HG02678 (cell line): ENCODE measurements around the gene CNTD1.

ENCODE experiments used
- ATAC-seq: cut with Tn5 transposase; IDR thresholded peaks from one replicate; pipeline ENCODE4 v1.9.1; 2021; ENCODE audit warnings: mild to moderate bottlenecking, moderate library complexity; ENCODE audit not compliant: unreplicated experiment

CNTD1 gene

DNA sequence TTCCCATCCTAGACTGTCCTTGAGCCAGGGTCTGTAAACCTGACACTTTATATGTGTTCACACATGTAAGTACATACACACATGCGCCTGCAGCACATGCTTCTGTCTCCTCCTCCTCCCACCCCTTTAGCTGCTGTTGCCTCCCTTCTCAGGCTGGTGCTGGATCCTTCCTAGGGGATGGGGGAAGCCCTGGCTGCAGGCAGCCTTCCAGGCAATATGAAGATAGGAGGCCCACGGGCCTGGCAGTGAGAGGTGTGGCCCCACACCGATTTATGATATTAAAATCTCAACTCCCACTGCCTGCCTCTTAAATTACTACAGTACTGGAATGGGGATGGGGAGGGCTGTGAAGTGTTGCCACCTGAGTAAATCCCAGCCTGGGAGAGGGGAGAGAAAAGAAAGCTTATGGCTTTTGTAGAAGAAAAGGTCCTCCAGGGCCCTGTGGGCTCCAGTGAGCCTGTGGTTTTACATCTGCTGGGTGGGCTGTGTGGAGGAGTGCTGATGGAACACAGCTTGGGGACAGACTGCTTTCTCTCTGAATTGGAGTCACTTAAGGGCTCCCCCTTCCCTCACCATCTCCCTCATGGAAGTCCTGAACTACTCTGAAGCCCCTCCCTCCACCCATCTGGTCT is 19.2 kb upstream of the CNTD1 start:
- no peak for ATAC-seq

DNA sequence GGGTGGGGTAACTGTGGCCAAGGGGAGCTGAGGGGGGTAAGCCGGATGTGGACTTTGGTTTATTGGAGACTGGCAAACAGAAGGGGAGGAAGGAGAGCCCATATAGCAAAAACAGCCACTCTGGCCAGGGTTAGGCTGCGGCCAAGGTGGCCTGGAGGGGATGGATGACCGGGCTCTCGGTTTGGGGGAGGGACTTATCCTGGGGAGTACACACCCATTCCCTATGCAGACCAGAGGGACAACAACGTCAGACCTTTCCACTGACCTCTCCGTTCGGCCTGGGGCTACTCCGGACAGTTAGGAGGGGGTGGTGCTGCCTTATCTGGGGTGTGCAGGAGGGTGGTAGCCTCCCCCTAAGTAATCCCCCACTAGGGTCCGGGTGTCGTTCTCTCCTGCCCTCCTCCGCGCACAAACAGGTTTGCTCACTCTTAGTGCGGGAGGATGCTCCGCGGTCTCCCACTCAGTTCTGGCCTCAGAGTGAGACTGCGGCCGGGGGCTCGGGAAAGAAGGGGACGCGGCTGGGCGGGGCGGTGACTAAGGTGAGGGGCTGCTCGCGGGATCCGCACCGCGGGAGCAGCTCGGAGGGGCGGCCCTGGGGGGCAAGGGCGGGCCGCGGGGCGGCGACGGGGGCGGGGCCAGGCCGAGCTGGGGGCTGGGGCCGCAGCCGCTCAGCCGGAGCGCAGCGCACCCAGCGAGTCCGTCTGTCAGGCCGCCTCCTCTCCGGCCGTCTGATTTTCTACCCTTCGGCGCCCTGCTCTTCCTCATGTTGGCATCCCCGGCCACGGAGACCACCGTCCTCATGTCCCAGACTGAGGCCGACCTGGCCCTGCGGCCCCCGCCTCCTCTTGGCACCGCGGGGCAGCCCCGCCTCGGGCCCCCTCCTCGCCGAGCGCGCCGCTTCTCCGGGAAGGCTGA is 18.5 kb upstream of the CNTD1 start, which contains the start of gene WNK4:
WNK4 (plus strand) TSS at position 675 of the 915 bp plus-strand sequence; CDS start at position 764, 89 bp downstream.
- ATAC-seq, result no peak

DNA sequence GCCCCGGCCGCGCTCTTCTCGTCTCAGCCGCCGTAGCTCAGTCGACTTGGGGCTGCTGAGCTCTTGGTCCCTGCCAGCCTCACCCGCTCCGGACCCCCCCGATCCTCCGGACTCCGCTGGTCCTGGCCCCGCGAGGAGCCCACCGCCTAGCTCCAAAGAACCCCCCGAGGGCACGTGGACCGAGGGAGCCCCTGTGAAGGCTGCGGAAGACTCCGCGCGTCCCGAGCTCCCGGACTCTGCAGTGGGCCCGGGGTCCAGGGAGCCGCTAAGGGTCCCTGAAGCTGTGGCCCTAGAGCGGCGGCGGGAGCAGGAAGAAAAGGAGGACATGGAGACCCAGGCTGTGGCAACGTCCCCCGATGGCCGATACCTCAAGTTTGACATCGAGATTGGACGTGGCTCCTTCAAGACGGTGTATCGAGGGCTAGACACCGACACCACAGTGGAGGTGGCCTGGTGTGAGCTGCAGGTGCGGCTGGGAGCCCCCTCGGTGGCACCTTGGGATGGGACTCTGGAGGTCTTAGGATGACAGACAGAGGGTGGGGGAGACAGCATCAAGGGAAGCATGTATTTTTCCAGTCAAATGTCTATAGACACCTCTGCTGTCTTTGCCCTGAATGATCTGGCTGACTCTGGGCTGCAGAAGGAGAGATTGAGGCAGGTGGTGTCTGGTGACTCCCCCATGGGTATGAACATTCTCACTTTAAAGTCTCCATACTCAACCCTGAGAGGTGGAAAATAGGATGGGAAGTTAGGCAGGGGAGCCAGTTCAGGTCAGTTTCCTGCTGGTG is 17.6 kb upstream of the CNTD1 start:
- ATAC-seq, result no peak

DNA sequence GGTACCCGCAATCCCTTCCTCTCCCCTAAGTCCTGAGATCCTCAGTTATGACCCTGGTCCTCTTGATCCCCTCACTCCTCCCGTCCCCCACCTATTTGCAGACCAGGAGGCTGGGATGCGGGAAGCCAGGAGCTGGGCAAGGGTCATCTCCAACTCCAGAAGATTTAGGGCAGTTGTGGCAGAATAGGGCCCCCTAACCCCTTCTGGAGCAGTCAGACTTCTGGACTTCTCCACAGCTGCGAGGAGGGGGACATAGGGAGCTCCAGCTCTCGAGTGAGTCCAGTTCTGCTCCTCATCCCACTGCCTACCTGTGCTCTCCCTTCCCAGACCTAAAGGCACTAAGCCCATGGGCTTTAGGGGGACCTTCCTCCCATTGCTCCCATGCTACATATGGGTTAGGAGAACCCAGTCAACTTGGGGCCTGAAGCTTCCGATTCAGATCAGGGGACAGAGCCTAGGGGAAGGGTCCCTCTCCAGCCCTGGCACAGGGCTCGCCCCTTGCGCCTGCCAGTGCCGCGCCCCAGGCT is 17.0 kb upstream of the CNTD1 start:
- ATAC-seq, result no peak

DNA sequence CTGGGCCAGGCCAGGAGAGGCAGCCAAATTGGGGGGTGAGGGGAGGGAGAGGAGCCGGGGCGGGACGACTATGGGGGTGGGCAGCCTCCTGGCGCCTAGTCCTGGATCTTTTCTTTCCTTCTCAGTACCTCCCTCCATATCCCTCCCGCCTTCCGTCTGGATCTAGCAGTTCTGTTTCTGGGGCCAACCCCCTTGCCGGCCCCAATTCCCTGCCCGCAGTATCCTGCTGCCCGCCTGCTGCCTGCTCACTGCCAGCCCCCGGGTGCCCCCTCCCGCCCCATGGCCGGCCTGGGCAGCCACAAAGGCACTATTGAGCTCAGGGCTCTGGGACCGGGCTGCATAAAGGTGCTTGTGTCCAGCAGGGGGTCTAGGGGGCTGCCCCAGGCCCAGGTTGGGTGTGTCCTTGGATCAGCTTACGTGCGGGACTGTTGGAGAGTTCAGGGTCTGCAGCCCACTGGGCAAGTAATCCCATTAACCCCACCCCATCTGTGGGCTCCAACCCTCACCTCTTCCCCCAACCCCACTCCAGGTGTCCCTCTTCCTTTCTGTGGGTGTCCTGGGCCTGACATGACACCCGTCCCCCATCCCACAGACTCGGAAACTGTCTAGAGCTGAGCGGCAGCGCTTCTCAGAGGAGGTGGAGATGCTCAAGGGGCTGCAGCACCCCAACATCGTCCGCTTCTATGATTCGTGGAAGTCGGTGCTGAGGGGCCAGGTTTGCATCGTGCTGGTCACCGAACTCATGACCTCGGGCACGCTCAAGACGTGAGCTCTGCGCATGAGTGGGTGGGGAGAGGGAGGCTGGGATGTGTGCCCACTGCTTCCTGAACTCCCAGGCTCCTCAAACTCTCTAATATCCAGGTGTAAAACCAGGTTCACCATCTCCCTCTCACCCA is 16.2 kb upstream of the CNTD1 start:
- ATAC-seq, result no peak

DNA sequence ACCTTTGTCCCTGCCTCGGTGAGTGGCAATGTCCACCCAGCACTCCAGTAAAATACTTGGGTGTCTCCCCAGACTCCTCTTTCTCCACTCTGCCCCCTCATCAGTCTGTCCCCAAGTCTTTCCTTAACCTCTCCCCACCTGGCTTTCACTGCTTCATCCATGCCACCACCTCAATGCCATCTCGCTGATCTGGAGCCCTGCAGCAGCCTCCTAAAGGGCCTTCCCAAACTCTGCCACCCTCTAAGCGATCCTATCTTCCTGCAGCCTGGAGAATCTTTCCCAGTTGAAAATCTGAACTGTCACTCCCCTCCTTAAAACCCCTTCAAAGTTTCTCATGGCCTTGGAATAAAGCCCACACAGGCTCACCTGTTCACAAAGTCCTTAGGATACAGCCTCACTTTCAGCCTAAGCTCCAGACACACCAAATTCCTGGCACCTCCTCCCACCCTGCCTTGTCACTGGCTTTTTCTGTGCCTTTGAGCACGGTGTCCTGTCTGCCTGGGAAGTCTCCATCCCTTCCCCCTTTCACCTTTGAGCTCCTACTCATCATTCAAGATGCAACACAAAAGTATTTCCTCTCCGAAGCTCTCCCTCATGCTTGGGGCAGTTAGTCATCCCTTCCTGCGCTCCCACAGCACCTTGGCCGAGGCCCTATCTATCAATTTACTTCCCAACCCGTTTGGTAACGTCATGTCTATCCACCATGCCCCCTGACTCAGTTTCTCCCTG is 15.4 kb upstream of the CNTD1 start:
- no peak for ATAC-seq

DNA sequence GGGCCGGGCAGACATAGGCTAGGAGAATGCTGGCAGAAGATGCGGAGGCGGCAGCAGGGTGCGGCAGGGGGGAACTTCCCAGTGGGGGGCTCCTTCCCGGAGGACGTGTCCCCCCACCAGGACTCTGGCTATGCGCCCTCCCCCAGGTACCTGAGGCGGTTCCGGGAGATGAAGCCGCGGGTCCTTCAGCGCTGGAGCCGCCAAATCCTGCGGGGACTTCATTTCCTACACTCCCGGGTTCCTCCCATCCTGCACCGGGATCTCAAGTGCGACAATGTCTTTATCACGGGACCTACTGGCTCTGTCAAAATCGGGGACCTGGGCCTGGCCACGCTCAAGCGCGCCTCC is 14.9 kb upstream of the CNTD1 start:
- no peak for ATAC-seq

DNA sequence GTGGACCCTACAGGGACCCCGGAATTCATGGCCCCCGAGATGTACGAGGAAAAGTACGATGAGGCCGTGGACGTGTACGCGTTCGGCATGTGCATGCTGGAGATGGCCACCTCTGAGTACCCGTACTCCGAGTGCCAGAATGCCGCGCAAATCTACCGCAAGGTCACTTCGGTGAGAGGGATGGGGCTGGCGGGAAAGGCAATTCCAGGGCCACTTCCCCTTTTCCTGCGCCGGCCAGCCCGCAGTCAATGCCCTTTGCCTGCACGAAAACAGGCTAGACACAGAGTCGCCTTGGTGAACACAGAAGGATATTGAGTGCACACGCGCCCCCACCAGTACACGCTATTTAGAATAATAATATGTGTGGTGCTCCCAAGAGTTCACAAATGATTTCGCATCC is 14.3 kb upstream of the CNTD1 start:
- no peak for ATAC-seq

DNA sequence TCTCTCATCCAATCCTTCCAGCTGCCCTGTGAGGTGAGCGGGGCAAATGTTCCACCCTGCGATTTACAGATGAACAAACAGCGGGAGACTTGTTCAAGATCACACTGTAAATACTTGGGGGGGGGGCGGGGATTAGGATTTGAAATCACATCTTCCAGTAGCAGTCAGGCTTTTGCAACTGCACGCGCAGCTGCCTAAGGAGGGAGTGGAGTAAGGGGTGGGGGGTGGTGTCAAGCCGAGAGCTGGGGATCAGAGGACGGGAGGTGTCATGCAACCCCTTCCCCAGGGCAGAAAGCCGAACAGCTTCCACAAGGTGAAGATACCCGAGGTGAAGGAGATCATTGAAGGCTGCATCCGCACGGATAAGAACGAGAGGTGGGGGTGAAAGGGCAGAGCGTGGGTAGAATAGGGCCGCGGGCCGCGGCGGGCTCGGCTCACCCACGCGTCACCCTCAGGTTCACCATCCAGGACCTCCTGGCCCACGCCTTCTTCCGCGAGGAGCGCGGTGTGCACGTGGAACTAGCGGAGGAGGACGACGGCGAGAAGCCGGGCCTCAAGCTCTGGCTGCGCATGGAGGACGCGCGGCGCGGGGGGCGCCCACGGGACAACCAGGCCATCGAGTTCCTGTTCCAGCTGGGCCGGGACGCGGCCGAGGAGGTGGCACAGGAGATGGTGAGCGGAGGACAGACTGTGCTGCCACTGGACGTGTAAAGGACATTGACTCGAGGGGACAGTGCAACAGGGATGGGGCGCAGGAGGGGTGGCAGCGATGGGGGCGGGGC is 13.7 kb upstream of the CNTD1 start:
- ATAC-seq, result no peak

DNA sequence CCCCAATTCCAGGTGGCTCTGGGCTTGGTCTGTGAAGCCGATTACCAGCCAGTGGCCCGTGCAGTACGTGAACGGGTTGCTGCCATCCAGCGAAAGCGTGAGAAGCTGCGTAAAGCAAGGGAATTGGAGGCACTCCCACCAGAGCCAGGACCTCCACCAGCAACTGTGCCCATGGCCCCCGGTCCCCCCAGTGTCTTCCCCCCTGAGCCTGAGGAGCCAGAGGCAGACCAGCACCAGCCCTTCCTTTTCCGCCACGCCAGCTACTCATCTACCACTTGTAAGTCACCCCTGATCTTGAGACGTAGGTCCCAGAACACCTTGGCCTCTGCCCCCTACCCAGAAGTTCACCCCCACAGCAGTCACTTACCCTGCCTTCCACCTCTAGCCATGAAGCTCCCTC is 11.4 kb upstream of the CNTD1 start:
- no peak for ATAC-seq

DNA sequence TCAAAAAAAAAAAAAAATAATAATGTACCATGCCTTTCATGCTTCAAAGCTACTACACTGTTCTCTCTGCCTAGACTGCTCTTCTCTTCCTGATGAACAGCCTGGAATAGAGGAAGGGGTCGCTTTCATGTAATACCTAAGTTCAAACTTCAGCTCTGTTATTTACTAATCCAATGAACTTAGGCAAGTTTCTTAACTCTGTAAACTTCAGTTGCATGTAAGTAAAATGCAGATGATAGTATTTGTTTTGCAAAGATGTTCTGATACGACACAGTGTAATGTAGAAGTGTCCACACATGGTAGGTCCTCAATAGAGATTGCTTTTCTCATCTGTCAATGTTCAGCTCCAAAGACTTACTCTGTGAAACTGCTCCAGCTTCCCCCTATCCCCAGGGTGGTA is 6.7 kb upstream of the CNTD1 start:
- ATAC-seq, result no peak

DNA sequence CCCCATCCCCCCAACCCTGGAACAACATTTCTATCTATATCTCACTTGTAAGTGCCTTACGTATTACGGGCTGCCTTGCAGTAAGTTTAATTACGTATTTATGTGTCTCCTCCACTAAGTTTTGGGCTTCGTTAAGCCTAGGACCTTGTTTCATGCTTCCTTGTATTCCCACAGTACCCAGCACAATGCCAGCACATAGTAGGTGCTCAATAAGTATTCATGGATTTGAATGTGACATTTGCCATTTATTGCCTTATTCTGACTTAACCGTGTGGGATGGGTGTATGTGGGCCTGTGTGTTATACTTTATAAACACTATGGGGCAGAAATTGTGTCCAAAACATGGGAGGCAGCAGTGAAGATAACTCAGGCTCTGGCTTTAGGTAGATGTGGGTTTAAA is 6.1 kb upstream of the CNTD1 start:
- ATAC-seq, result no peak

DNA sequence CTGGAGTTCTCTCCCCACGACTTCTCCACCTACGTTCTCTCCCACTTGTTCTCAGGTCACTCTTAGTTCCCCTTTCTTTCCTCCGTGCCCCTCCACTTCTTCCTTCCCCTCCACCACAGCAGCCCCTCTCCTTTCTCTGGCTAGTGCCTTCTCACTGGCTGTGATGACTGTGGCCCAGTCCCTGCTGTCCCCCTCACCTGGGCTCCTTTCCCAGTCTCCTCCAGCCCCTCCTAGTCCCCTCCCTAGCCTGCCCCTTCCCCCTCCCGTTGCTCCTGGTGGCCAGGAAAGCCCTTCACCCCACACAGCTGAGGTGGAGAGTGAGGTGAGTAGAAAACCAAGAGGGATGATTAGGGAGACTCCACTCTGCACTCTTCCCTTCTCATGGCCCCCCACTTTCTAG is 3.6 kb upstream of the CNTD1 start:
- ATAC-seq, result no peak

DNA sequence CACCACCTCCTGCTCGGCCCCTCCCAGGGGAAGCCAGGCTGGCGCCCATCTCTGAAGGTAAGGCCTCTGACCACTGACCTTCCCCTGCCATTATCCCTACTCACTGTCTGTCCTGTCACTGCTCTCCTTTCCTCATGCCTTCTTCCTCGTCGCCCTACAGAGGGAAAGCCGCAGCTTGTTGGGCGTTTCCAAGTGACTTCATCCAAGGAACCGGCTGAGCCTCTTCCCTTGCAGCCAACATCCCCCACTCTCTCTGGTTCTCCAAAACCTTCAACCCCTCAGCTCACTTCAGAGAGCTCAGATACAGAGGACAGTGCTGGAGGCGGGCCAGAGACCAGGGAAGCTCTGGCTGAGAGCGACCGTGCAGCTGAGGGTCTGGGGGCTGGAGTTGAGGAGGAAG is 3.2 kb upstream of the CNTD1 start:
- no peak for ATAC-seq

DNA sequence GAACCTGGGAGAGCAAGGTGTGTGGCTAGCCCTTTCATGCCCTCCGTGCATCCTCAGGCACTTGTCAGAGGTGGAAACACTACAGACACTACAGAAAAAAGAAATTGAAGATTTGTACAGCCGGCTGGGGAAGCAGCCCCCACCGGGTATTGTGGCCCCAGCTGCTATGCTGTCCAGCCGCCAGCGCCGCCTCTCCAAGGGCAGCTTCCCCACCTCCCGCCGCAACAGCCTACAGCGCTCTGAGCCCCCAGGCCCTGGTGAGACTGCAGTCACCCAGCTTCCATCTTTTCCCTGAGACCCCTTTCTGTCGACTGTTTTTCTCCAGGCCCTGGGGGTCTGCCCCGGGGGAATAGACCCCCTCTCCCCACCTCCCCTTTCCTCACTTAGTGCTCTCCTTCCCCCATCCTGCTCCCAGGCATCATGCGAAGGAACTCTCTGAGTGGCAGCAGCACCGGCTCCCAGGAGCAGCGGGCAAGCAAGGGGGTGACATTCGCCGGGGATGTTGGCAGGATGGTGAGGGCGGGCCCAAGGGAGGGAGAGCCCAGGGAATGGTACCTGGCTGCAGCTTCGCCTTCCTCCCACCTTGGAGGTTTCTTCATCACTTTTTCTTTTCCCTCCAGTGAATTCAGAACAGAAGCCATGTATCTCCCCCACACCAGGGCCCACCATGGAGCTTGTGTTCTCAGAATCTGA is 2.4 kb upstream of the CNTD1 start:
- no peak for ATAC-seq

DNA sequence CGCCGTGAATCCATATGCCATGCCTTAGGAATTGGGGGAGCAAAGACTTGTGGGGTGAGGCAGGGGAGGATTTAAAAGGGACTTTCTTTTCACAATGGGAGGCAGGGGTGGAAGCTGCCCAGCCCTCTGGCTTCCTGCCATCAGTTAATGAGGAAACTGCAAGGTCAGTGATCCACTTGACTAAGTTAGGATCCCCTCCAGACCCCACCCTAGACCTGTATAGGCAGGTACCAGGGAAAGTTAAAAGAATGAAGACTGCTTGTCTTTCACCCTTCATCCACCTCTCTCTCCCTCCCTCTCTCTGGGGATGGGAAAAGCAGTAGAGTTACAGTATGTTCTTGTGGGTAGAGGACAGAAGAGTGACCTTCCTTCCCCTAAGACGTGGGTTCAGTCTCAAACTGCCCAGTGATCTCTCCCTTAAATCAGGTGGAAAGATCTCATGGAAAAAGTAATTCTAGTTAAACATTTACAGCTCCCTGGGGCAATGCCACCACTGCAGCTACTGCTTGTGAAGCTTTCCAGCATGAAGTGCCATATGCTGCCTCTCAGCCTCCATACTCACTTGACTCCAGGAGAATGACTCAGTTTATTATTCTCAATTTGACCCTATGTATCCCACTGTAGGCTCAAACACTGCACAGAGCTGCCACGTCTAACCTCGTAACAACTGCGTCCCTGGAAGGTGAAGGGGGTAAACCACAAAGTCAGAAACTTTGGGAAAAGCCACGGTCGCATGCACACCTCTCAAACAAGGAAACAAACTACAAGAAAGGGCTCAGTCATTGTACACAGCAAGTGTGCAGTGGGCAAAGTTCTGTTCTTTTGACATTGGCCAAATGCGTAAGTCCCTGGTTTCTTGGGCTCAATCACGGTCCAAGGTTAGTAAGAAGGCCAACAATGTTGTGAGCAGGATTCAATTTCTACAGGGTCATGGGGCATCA is 1.3 kb upstream of the CNTD1 start:
- no peak for ATAC-seq

DNA sequence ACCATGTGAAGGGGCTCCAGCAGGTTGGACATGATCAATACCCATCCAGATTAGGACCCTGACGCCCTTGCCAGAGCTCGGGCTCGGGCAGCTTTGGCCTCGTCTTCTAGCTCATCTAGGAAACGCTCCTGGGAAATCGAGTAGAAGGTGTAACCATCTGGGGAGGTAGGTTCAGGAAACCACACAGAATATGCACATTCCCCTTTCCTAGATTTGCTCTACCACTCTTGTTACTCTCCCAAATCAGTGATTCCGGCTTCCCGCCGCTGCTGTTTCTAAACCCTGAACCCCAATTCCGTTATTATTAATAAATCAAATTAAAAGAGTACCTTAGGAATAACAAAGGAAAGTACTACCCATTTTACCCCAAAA is 664 bp upstream of the CNTD1 start:
- ATAC-seq, result no peak
